Stromal cell of bone marrow (primary cell): Measurements from ENCODE around the gene KHDC3L.
A peak's percentile ranks its signal among the peaks of the same experiment; 100 is the strongest.
"Not testable (repeated sequence)": the region's sequence is repeated elsewhere in the genome, so short reads cannot be mapped to it uniquely, and the experiment has no call there.

ENCODE experiments used
- DNase-seq: peaks from one replicate; pipeline ENCODE4 v3.0.0-alpha.2; 2012; ENCODE audit warnings: low read depth

The KHDC3L gene

DNA sequence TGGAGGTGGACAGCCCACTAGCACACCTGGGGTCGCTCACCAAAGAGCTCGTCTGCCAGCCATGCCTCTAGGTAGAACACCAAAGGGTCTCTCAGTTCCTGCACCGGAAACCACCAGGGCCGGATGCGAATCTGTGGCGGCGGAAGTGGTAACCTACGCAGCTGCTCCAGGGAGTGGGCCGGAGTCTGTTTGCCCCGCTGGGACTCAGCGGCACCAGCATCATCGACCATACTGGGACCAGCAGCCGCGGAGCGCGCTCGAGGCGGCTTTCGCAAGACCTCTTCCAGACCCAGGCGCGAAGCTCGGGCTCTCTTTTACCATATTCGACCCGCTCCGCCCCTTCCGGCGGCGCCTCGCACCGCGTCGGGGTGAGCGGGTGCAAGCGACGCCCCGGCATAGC lies 7.1 kb downstream of the KHDC3L start, which contains the start of gene OOEP:
Gene OOEP (minus strand): TSS at position 335 of the 400 bp plus-strand sequence. CDS start 105 bp downstream, at position 230.
- DNase-seq, result no peak

DNA sequence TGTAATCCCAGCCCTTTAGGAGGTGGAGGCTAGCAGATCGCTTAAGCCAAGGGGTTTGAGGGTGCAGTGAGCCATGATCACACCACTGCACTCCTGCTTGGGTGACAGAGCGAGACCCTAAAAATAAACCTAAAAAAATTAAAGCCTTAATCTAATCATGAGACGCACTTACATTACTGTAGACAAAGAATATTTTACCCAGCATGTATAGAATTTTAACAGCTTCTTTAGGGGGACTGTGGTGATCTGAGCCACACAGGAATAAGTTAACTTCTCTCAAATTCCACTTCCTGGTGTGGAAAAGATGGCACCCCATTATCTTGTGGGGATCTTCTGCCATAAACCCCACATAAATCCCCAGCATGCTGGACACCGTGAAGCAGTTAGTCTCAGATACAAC lies 9.5 kb downstream of the KHDC3L start:
- DNase-seq, result no peak

DNA sequence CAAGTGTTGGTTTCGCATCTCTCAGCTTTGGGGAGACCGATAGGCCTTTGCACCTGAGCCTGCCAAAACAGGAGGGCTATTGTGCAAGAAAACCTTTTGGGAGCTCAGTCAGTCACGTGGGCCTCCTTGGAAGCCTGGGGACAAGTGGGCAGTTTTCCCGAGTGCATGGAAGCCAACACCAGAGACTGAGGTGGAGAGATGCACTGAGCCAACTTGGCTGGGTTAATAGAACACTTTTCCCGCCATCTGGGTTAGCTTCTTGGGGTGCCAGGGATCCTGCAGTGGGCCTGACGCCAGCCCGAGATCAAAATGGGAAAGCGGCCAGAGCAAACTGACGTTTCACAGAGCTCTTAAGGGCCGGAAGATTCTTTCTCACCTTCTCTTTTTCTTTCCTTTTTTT lies 10.1 kb downstream of the KHDC3L start:
- no peak for DNase-seq

DNA sequence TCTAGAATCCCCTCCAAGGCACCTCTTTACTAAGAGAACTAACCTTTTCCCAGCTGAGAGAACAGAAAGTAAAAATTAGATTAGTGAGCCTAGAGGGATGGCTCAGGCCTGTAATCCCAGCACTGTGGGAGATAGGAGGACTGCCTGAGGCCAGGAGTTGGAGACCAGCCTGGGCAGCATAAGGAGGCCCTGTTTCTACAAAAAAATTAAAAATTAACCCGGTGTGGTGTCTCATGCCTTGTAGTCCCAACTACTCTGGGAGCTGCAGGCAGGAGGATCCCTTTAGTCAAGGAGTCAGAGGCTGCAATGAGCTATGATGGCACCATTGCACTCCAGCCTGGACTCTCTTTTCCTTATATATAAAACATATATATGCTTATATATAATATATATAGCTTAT lies 12.8 kb downstream of the KHDC3L start:
- no peak for DNase-seq

DNA sequence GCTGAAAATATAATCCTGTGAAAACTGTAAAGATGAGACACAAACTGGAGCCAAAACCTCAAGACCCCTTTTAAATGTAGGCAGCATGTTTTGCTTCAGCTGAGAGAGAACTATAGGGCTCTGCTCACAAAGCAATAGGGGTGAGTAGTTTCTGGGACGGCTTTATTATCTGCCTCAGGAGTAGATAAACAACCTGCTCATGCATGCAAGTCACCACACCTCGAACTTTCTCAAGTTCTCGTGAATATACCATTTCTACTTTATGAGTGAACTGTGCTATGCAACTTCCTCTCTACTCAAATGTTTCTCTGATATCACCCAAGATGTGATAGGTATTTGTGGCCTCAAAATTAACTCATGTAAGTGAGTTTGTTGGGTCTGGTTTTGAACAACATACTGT lies 14.8 kb downstream of the KHDC3L start:
- no peak for DNase-seq

DNA sequence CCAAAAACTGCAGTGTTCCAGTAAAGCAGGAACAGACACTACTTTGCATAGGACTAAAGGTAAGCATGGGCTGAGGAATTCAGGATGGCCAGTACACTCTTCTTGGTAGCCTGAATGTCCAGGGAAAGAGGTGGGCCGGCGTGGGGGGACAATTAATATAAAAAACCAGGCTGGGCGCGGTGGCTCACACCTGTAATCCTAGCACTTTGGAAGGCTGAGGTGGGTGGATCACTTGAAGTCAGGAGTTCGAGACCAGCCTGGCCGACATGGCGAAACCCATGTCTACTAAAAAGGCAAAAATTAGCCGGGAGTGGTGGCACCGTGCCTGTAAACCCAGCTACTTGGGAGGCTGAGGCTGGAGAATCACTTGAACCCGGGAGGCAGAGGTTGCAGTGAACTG lies 19.1 kb downstream of the KHDC3L start:
- DNase-seq, result not testable (repeated sequence)

DNA sequence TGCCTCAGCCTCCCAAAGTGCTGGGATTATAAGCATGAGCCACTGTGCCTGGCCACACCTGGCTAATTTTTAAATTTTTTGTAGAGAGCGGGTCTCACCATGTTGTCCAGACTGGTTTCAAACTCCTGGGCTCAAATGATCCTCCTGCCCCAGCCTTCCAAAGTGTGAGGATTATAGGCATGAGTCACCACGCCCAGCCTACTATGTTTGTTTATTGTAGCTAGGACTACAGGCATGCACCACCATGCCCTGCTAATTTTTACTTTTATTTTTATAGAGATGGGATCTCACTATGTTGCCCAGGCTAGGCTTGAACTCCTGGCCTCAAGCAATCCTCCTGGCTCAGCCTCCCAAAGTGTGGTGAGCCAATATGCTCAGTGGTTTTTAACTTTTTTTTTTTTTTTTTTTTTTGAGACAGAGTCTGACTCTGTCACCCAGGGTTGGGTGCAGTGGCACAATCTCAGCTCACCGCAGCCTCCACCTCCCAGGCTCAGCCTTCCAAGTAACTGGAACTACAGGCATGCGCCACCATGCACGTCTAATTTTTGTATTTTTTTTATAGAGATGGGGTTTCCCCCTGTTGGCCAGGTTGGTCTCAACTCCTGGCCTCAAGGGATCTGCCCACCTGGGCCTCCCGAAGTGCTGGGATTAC lies 20.1 kb downstream of the KHDC3L start:
- no peak for DNase-seq

DNA sequence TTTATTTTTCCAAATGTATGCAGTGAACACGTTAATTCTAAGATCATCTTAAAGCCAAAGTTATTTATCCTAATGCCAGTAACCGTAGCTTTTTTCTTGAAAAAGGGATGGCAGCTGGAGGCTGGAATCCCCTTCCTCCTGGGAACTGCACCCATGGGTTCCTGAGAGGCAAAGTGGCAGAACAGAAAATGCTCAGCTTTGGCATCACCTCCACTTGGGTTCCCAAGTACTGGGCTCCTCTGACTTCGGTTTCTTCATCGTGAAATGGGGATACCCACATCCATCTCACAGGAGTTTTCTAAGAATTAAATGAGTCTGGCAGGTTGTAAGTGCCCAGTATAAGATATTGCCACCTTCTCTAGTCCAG lies 26.0 kb downstream of the KHDC3L start:
- no peak for DNase-seq

DNA sequence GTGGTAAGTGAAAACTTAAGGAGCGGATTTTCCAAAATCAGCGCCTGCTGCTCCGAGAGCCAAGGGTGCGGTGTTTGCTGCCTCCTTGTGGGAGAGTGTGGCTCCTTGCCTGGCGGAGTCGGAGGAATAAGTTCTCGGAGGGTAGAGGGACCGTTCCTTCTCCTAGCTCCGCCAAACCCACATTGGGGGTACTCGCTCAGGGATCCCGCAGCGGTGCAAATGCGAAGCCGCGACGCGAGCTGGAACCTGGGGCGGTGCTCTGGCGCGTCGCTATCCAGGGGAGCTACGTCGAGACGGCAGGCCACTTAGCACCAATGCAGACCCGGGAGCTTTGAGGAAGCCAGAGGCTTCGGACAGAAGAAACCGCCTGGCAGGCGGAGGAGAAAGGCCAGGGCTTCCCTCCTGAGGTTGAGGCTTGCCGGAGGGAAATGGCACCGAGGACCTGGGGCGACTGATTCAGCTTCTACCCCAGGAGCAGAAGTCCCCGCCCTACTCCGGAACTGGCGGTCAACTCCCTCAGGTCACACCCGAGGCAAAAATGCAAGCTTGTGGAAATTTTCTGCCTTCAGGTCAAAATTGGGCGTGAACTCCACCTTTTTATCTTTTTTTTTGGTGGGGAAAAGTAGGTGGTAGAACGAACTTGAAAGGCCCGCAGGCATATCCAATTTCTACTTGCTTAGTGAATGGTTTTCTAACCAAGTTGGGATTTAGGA lies 26.5 kb downstream of the KHDC3L start:
- peak; percentile 38 for DNase-seq

DNA sequence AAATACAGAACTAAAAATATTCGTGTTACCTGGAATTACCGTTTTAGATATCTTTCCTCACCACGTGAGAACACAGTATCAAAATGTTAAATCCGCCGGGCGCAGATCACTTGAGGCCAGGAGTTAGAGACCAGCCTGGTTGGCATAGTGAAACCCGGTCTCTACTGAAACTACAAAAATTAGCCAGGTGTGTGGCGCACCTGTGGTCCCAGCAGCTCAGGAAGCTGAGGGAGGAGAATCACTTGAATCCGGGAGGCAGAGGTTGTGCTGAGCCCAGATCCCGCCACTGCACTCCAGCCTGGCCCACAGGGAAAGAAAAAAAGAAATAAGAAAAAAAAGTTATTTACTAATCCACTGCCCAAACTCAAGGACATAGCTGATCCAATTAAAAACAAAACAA lies 27.4 kb downstream of the KHDC3L start:
- no peak for DNase-seq

DNA sequence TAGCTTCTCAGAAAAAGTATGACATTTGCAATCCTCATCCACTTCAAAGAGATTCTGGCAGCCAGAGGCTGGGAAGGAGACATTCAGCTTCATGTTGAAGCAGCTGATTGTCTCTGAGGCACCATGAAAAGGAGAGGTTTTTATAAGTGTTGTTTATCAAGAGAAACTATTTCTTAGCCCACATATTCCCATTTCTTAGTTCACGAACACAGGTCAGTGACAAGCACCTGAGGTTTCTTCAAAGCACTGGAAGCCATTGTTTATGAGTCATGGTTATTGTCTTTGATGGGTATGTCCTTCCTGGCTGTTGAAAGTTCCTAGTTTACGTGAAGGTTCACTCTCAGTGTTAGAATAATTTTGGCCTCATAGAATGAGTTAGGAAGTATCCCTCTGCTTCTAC lies 29.2 kb downstream of the KHDC3L start:
- no peak for DNase-seq

DNA sequence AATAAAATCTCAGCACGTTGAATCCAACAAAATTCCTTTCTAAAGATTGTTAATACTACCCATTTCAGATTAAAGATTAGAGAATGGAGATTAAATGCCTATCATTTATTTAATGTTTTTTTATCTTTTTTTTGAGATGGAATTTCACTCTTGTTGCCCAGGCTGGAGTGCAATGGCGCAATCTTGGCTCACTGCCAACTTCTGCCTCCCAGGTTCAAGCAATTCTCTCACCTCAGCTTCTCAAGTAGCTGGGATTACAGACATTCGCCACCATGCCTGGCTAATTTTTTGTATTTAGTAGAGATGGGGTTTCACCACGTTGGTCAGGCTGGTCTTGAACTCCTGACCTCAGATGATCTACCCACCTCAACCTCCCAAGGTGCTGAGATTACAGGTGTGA lies 29.7 kb downstream of the KHDC3L start:
- not testable (repeated sequence) for DNase-seq

DNA sequence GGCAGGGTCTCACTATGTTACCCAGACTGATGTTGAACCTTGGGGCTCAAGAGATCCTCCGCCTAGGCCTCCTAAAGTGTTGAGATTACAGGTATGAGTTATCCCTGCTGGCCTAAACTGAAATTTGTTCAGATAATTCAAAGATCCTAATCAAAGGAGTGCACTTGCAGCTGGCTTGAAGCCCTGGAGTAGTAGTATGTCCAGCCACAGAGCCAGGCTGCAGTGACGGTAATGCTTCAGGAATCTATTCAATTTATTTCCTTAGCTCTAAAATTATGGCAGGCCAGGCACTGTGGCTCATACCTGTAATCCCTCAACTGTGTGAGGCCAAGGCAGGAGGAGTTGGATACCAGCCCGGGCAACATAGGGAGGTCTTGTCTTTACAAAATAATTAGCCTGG lies 30.8 kb downstream of the KHDC3L start:
- DNase-seq, result no peak

DNA sequence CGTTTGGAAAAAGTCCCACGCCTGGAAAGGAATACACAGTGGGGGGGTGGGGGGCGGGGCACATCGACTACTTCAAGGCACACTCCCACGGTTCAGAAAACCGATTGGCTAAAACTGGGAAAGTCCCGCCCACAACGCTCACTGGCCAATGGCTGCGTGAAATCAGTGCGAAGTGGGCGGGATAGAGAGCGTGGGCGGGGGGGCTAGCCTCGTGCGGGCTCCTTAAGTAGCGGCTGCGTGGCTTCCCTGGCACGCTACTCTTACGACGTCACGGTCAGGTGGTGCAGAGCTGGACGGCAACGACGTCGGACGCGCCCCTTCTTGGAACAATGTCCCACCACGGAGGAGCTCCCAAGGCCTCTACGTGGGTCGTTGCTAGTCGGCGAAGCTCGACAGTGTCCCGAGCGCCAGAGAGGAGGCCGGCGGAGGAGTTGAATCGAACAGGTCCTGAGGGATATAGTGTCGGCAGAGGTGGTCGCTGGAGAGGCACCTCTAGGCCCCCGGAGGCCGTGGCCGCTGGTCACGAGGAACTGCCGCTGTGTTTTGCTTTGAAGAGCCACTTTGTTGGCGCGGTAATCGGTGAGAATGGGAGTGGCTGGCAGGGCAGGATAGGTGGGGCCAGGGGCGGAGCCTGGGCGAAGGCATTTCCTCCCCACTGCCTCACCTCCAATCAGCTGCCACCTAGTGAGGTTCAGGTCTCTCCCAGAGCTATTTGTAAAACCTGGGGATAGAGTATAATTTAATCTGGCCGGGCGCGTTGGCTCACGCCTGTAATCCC lies 32.3 kb downstream of the KHDC3L start, which contains the start of gene DDX43:
Gene DDX43 (plus strand): TSS at position 252 of the 778 bp plus-strand sequence. CDS start 78 bp downstream, at position 330.
- peak; percentile 68 for DNase-seq

DNA sequence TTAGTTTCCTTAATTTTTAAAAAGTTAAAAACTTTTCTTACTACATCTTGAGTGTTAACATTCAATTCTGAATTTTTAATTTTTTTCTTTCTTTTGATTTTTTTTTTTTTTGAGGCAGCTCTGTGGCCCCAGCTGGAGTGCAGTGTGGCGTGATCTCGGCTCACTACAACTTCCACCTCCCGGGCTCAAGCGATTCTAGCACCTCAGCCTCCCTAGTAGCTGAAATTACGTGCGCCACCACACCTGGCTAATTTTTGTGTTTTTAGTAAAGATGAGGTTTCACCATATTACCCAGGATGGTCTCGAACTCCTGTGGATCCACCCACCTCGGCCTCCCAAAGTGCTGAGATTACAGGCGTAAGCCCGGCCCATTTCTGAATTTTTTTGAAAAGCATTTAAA lies 33.4 kb downstream of the KHDC3L start:
- no peak for DNase-seq

DNA sequence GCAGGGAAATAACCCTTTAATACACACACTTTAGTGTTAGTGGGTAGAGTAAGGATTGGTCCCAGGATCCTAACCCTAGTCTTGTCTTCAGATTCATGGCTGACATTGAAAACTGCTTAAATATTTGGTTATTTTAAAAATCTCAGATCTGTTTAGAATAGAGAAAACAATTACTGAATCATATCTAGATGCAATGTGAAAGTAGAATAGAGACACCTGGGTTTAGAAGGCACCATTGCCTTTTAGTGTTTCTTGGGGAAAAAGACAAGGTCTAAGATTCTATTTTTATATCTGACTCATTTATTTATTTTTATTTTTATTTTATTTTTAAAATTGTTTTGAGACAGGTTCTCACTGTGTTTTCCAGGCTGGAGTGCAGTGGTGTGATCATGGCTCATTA lies 38.2 kb downstream of the KHDC3L start:
- no peak for DNase-seq

DNA sequence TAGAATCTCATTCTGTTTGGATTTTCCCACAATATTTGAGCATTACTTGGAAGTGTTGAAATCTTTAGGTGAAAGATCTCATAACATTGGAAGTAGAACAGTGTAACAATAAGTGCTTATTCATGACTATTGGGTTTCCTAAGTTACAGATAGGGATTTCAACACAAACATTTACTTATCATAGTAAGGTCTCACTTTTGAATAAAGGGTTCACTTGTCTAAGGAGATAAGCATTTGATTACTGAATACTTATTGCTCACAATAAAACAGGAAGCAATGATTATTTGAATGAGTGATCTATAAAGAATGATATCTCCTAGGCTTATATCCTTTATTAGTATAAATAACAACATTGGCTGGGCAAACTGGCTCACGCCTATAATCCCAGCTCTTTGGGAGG lies 46.9 kb downstream of the KHDC3L start:
- no peak for DNase-seq

DNA sequence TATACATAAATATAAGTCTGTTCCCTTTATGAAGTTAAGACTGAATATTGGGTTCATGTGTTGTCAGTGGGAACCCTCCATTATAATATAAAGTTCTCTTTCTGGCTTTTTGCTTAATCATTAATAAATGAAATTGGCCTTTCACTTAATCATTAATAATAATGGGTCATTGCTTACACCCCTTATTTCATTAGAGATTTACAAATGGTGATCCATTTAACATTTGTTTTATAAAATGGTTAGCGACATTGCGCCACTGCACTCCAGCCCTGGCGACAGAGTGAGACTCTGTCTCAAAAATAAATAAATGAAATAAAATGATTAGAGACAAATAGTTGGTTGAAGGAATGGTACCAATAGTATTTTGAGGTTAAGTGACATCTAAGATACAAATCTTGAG lies 50.6 kb downstream of the KHDC3L start:
- DNase-seq, result no peak
